NT2/D1 (cell line): ENCODE data around the gene SHANK3.
"Not testable (repeated sequence)": the region's sequence is repeated elsewhere in the genome, so short reads cannot be mapped to it uniquely, and the experiment has no call there.

Experiments used
- SUZ12 ChIP-seq: IDR thresholded peaks from 2 replicates; pipeline ENCODE4 v1.6.1; 2011; ENCODE audit not compliant: insufficient read length, insufficient read depth; ENCODE audit errors: extremely low read depth
- ZNF274 ChIP-seq: IDR thresholded peaks from 2 replicates; pipeline ENCODE4 v1.6.1; 2011; ENCODE audit warnings: mild to moderate bottlenecking, low read depth, low read length

GRCh38 chr22:50643821-50644101 lies 28.9 kb upstream of the SHANK3 start:
- not testable (repeated sequence) for TF ChIP-seq ZNF274, SUZ12
